SK-N-SH treated with all-trans-retinoic acid at 6 μM for 48 hours (cell line): ENCODE results near the gene OTUD1.

Experiments used
- ATAC-seq: fragments of 200-7000 bp; cut with Tn5 transposase; 3 replicates; pipeline ENCODE4 v1.9.1; 2020; ENCODE audit warnings: mild to moderate bottlenecking, moderate library complexity
- ARNTL ChIP-seq: fragments of 450-650 bp; formaldehyde crosslinking; IDR thresholded peaks from 2 replicates; pipeline ENCODE4 v1.5.0; 2020; ENCODE audit warnings: low read depth, mild to moderate bottlenecking, moderate library complexity, borderline replicate concordance
- BACH2 ChIP-seq: fragments of 250-450 bp; sonication (Bioruptor Pico); IDR thresholded peaks from 2 replicates; pipeline ENCODE4 v1.9.0; 2021; ENCODE audit warnings: mild to moderate bottlenecking, borderline replicate concordance
- CSDC2 ChIP-seq: fragments of 250-450 bp; sonication (Bioruptor Pico); IDR thresholded peaks from 2 replicates; pipeline ENCODE4 v1.5.0; 2020; ENCODE audit warnings: mild to moderate bottlenecking, moderate library complexity
- ESRRG ChIP-seq: fragments of 250-450 bp; sonication (Bioruptor Pico); IDR thresholded peaks from 2 replicates; pipeline ENCODE4 v1.6.1; 2021; ENCODE audit warnings: mild to moderate bottlenecking
- GLIS3 ChIP-seq: fragments of 250-450 bp; sonication (Bioruptor Pico); IDR thresholded peaks from 2 replicates; pipeline ENCODE4 v1.5.0; 2020; ENCODE audit warnings: mild to moderate bottlenecking, moderate library complexity
- ISL1 ChIP-seq: fragments of 250-450 bp; sonication (Bioruptor Pico); IDR thresholded peaks from 2 replicates; pipeline ENCODE4 v2.1.2; 2022; ENCODE audit warnings: mild to moderate bottlenecking, moderate library complexity
- OSR1 ChIP-seq: fragments of 250-450 bp; sonication (Bioruptor Pico); IDR thresholded peaks from 2 replicates; pipeline ENCODE4 v1.8.0; 2022; ENCODE audit warnings: moderate library complexity, mild to moderate bottlenecking, inconsistent platforms
- RARB ChIP-seq: fragments of 250-450 bp; sonication (Bioruptor Pico); IDR thresholded peaks from 2 replicates; pipeline ENCODE4 v1.8.0; 2021; ENCODE audit warnings: mild to moderate bottlenecking, moderate library complexity
- SNAI2 ChIP-seq: fragments of 250-450 bp; sonication (Bioruptor Pico); IDR thresholded peaks from 2 replicates; pipeline ENCODE4 v1.5.0; 2020; ENCODE audit warnings: mild to moderate bottlenecking, moderate library complexity
- TCF4 ChIP-seq: fragments of 250-450 bp; sonication (Bioruptor Pico); IDR thresholded peaks from 2 replicates; pipeline ENCODE4 v1.8.0; 2021; ENCODE audit warnings: mild to moderate bottlenecking, moderate library complexity, borderline replicate concordance
- TOX ChIP-seq: fragments of 250-450 bp; sonication (Bioruptor Pico); IDR thresholded peaks from 2 replicates; pipeline ENCODE4 v1.8.0; 2021; ENCODE audit warnings: mild to moderate bottlenecking, moderate library complexity, borderline replicate concordance
- ZC3H10 ChIP-seq: fragments of 250-450 bp; sonication (Bioruptor Pico); IDR thresholded peaks from 2 replicates; pipeline ENCODE4 v1.5.1; 2021; ENCODE audit warnings: mild to moderate bottlenecking, moderate library complexity
- ZFP3 ChIP-seq: fragments of 250-450 bp; sonication (Bioruptor Pico); IDR thresholded peaks from 2 replicates; pipeline ENCODE4 v1.5.0; 2020; ENCODE audit warnings: mild to moderate bottlenecking, moderate library complexity
- ZFP30 ChIP-seq: fragments of 450-650 bp; formaldehyde crosslinking; IDR thresholded peaks from 2 replicates; pipeline ENCODE4 v1.5.0; 2022; ENCODE audit warnings: mild to moderate bottlenecking, moderate library complexity
- ZNF70 ChIP-seq: fragments of 450-650 bp; formaldehyde crosslinking; IDR thresholded peaks from 2 replicates; pipeline ENCODE4 v1.5.0; 2020; ENCODE audit warnings: mild to moderate bottlenecking, moderate library complexity
- TF ChIP-seq, protein P1 (sequence below): fragments of 250-450 bp; sonication (Bioruptor Pico); IDR thresholded peaks from 2 replicates; pipeline ENCODE4 v1.8.0; 2021; ENCODE audit warnings: low read depth, mild to moderate bottlenecking, moderate library complexity, borderline replicate concordance
- TF ChIP-seq, protein P2 (sequence below): fragments of 250-450 bp; sonication (Bioruptor Pico); IDR thresholded peaks from 2 replicates; pipeline ENCODE4 v1.5.0; 2020; ENCODE audit warnings: mild to moderate bottlenecking, moderate library complexity
- TF ChIP-seq, protein P3 (sequence below): fragments of 250-450 bp; sonication (Bioruptor Pico); IDR thresholded peaks from 2 replicates; pipeline ENCODE4 v1.8.0; 2020; ENCODE audit warnings: mild to moderate bottlenecking, moderate library complexity, borderline replicate concordance

OTUD1 gene

DNA sequence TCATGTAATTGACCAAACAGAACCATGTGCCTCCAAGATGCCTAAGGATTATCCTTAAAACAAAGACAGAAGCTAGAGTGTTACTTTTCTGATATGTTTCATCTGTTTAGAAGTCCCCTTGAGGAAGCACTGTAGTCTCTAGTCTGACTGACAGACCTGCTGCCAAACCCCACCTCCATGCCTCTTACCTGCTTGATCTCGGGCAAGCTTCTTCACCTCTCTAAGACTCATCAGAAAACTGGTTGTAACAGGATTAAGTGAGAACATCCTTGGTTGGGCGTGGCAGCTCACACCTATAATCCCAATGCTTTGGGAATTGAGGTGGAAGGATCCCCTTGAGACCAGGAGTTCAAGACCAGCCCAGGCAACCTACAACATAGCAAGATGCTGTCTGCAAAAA is 42.2 kb upstream of the OTUD1 start (continued):
- TF ChIP-seq, protein P1, sequence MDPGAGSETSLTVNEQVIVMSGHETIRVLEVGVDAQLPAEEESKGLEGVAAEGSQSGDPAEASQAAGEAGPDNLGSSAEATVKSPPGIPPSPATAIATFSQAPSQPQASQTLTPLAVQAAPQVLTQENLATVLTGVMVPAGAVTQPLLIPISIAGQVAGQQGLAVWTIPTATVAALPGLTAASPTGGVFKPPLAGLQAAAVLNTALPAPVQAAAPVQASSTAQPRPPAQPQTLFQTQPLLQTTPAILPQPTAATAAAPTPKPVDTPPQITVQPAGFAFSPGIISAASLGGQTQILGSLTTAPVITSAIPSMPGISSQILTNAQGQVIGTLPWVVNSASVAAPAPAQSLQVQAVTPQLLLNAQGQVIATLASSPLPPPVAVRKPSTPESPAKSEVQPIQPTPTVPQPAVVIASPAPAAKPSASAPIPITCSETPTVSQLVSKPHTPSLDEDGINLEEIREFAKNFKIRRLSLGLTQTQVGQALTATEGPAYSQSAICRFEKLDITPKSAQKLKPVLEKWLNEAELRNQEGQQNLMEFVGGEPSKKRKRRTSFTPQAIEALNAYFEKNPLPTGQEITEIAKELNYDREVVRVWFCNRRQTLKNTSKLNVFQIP (CRISPR knock-in tag), result no peak

DNA sequence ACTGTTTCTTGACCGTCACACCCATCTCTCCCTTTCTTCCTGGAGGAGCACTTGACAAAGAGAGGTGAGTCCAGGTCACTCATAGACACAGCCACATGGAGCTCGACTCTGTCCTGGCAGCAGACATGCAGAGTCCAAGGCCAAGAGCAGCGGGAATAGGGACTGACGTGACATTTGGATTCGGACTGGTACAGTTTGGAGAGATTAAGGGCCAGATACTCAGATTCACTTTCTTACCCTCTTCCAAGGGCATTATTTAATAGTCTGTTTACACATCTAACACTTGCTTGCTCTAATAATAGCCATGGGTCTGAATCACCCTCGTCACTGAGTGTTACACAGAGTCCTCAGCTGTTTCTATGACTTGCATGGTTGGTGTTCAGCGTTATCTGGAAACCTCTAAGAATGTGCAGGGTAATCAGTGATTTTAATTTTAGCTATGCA is 39.2 kb upstream of the OTUD1 start:
- TF ChIP-seq TOX (CRISPR knock-in tag) (no peak), ZFP30 (CRISPR knock-in tag) (no peak), TCF4 (CRISPR knock-in tag) (no peak), GLIS3 (CRISPR knock-in tag) (no peak), ESRRG (CRISPR knock-in tag) (no peak), BACH2 (CRISPR knock-in tag) (no peak), SNAI2 (CRISPR knock-in tag) (no peak), ARNTL (no peak), CSDC2 (CRISPR knock-in tag) (no peak)
- TF ChIP-seq, protein P2, sequence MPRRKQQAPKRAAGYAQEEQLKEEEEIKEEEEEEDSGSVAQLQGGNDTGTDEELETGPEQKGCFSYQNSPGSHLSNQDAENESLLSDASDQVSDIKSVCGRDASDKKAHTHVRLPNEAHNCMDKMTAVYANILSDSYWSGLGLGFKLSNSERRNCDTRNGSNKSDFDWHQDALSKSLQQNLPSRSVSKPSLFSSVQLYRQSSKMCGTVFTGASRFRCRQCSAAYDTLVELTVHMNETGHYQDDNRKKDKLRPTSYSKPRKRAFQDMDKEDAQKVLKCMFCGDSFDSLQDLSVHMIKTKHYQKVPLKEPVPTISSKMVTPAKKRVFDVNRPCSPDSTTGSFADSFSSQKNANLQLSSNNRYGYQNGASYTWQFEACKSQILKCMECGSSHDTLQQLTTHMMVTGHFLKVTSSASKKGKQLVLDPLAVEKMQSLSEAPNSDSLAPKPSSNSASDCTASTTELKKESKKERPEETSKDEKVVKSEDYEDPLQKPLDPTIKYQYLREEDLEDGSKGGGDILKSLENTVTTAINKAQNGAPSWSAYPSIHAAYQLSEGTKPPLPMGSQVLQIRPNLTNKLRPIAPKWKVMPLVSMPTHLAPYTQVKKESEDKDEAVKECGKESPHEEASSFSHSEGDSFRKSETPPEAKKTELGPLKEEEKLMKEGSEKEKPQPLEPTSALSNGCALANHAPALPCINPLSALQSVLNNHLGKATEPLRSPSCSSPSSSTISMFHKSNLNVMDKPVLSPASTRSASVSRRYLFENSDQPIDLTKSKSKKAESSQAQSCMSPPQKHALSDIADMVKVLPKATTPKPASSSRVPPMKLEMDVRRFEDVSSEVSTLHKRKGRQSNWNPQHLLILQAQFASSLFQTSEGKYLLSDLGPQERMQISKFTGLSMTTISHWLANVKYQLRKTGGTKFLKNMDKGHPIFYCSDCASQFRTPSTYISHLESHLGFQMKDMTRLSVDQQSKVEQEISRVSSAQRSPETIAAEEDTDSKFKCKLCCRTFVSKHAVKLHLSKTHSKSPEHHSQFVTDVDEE, result no peak
- ATAC-seq, result no peak

DNA sequence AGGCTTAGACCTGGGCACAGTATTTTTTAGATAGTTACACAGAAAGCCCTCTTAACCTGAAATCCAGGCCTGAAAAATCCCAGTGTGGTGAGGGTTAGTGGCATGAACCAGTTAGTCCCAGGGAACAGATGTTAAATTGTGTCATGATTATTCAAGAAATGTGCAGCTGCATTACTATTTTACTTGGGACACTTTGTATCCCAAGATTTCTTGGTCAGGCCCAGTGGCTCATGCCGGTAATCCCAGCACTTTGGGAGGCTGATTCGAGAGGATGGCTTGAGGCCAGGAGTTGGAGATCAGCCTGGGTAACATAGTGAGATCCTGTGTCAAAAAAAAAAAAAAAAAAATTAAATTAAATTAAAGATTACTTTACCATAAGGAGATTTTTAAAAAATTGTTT is 36.0 kb upstream of the OTUD1 start:
- no peak for TF ChIP-seq OSR1
- no peak for TF ChIP-seq TOX (CRISPR knock-in tag)
- no peak for TF ChIP-seq ZFP3 (CRISPR knock-in tag)
- no peak for TF ChIP-seq ZNF70
- no peak for TF ChIP-seq ARNTL
- TF ChIP-seq ZC3H10 (CRISPR knock-in tag), result no peak
- TF ChIP-seq RARB (CRISPR knock-in tag), result no peak
- TF ChIP-seq, protein P1 (CRISPR knock-in tag), result no peak
- TF ChIP-seq ESRRG (CRISPR knock-in tag), result no peak
- TF ChIP-seq ISL1 (CRISPR knock-in tag), result no peak
- no peak for TF ChIP-seq BACH2 (CRISPR knock-in tag)
- no peak for ATAC-seq

DNA sequence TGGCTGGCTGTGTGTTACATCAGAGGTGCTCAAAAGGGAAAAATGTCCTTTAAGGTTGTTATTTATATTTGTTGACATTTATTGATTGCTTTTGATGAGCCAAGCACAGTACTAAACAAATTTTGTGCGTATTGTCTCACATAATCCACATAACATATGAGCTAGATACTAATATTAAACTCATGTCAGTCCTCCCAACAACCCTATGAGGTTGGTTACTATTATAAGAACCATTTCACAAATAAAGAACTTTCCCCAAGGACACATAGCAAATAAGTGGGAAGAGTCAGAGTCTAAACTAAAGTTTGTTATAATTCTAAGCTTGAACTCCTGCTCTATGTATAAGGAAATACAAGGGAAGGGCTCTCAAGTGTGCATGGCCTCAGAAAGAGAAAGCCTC is 35.6 kb upstream of the OTUD1 start:
- ATAC-seq, result no peak
- TF ChIP-seq SNAI2 (CRISPR knock-in tag), result no peak
- TF ChIP-seq, protein P1 (CRISPR knock-in tag), result no peak
- no peak for TF ChIP-seq ZFP3 (CRISPR knock-in tag)
- no peak for TF ChIP-seq OSR1
- TF ChIP-seq ISL1 (CRISPR knock-in tag), result no peak
- no peak for TF ChIP-seq GLIS3 (CRISPR knock-in tag)
- TF ChIP-seq, protein P3, sequence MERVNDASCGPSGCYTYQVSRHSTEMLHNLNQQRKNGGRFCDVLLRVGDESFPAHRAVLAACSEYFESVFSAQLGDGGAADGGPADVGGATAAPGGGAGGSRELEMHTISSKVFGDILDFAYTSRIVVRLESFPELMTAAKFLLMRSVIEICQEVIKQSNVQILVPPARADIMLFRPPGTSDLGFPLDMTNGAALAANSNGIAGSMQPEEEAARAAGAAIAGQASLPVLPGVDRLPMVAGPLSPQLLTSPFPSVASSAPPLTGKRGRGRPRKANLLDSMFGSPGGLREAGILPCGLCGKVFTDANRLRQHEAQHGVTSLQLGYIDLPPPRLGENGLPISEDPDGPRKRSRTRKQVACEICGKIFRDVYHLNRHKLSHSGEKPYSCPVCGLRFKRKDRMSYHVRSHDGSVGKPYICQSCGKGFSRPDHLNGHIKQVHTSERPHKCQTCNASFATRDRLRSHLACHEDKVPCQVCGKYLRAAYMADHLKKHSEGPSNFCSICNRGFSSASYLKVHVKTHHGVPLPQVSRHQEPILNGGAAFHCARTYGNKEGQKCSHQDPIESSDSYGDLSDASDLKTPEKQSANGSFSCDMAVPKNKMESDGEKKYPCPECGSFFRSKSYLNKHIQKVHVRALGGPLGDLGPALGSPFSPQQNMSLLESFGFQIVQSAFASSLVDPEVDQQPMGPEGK (CRISPR knock-in tag), result no peak
